ENCODE measurements around the gene SLC25A22.
A peak's percentile ranks its signal among the peaks of the same experiment; 100 is the strongest.

Gene SLC25A22

DNA sequence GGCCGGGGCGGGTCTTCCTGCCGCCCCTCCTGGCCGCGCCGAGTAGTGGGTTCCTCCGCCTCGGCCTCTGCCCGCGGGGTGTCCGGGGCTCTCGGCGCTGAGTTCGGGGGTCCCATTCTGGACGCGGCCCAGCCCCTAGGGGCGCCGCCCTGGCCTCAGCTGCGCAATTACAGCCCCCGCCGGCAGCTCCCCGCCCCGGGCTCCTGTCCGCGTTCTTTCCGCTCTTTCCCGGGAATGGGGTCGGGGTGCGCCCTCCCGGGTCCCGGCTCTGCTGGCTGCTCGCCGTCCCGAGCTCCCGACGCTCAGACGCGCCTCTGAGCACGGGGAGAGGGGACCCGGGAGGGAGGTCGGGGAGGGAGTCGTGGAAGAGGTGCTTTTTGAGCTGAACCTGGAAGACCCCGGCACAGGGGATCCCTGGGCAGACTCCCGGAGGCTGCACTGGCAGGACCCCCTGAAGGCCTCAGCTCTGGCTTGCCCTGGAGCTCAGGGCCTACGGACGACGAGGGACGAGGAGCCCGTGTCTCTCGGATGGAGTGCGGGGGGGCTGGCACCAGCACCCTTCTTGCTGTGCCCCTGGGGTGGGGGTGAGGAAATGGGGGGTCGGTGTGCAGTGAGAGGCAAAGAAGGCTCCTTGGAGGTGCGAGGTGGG lies 45.1 kb upstream of the SLC25A22 start:
- no peak for DNase-seq (ENCODE audit: low read depth)
- H3K4me3 ChIP-seq (replicated peaks; ENCODE audit: low read depth, low read length) = peak overlapping the region; percentile 92
- TF ChIP-seq, protein P1, sequence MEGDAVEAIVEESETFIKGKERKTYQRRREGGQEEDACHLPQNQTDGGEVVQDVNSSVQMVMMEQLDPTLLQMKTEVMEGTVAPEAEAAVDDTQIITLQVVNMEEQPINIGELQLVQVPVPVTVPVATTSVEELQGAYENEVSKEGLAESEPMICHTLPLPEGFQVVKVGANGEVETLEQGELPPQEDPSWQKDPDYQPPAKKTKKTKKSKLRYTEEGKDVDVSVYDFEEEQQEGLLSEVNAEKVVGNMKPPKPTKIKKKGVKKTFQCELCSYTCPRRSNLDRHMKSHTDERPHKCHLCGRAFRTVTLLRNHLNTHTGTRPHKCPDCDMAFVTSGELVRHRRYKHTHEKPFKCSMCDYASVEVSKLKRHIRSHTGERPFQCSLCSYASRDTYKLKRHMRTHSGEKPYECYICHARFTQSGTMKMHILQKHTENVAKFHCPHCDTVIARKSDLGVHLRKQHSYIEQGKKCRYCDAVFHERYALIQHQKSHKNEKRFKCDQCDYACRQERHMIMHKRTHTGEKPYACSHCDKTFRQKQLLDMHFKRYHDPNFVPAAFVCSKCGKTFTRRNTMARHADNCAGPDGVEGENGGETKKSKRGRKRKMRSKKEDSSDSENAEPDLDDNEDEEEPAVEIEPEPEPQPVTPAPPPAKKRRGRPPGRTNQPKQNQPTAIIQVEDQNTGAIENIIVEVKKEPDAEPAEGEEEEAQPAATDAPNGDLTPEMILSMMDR (IDR thresholded peaks at IDR 0.05; ENCODE audit: low read length, missing control alignments) = no peak

DNA sequence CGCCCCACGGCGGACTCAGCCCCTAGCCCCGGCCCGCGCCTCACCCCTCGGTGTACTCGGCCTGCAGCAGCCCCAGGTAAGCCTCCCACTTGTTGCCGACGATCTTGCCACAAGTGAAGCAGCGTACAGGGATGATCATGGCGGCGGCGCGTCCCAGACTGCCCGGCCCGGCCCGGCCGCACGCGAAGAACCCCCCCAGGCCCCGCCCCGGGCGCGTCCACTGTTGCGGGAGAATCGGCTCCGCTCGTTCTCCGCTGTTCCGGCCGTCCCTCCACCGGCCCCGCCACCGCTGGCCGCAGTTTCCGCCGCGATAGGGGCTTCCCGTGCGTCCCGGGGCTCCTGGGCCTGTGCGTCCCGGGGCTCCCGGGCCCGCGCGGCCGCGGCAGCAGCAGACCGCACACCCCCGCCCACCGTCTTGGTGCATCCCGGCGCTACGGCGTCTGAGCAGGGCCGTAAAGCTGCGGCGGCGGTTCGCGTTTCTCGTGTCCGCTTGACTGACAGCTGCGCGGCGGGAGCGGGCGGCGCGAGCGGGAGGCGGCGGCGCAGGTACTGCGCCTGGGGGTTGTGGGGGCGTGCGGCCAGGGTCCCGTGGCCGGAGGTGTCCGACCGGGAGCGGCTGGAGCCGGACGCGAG lies 44.4 kb upstream of the SLC25A22 start, which contains the start of the genes POLR2L and TSPAN4:
TSS of gene POLR2L (minus strand) at position 160 of the 633 bp plus-strand sequence. CDS start at position 139, 21 bp downstream.
TSS of gene TSPAN4 (plus strand) at position 483 of the 633 bp plus-strand sequence. CDS start 7,453 bp downstream, outside the sequence.
- peak within 1 kb of the TSS; percentile 92 for H3K4me3 ChIP-seq (replicated peaks; ENCODE audit: low read depth, low read length)
- TF ChIP-seq, protein P1 (IDR thresholded peaks at IDR 0.05; ENCODE audit: low read length, missing control alignments) = no peak
- peak; percentile 90 for DNase-seq (ENCODE audit: low read depth)

DNA sequence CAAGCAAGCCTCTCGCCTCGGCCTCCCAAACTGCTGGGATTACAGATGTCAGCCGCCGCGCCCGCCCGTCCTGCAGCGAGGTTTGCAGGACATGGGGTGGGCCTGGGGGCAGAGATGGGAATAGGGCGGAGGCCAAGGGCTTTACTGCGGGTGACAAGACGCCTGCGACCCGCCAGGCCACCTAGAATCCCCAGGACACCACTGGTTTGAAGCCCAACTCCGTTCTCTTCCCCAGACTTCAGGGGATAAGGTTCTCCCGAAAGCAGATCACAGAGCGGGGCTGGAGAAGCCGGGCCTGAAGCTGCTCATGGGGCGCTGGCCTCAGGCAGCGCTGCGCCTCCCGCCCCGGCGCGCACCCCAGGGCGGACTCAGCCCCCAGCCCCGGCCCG lies 43.9 kb upstream of the SLC25A22 start:
- DNase-seq (ENCODE audit: low read depth) = no peak
- H3K4me3 ChIP-seq (replicated peaks; ENCODE audit: low read depth, low read length) = peak overlapping the region; percentile 92
- TF ChIP-seq, protein P1 (IDR thresholded peaks at IDR 0.05; ENCODE audit: low read length, missing control alignments) = no peak

DNA sequence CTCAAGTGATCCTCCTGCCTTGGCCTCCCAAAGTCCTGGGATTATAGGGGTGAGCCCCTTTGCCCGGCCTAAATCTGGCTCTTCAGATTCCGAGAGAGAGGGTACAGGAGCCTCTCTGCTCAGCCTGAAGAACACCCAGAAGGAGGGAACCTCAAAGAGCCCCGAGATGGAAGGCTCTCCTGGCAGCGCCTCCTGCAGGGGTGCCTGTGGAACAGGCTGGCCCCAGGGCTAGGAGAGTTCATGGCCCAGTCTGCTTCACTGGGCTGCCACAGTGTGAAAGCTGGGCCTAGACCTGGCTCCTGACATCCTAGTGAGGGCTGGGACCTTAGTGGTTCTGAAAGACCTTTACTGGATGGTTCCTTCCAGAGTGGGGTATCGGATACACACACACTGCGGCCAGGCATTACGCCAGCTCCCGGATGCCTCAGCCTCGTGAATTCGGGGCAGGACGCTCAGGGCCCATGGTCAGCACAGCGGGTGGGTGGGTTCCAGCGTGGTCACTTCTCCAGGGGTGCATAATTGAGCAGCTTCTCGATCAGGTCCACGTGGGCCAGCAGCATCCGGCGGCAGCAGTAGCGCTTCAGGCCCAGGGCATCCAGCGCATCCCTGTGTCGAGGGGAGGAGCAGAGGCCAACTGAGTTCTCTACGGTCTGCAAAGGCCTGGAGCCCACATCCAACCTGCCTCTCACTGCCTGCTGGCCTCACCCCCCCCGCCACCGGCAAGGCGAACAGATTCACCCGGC lies 42.0 kb upstream of the SLC25A22 start:
- TF ChIP-seq, protein P1 (IDR thresholded peaks at IDR 0.05; ENCODE audit: low read length, missing control alignments) = peak; percentile 24
- H3K4me3 ChIP-seq (replicated peaks; ENCODE audit: low read depth, low read length) = peak overlapping the region; percentile 92
- DNase-seq (ENCODE audit: low read depth) = no peak

DNA sequence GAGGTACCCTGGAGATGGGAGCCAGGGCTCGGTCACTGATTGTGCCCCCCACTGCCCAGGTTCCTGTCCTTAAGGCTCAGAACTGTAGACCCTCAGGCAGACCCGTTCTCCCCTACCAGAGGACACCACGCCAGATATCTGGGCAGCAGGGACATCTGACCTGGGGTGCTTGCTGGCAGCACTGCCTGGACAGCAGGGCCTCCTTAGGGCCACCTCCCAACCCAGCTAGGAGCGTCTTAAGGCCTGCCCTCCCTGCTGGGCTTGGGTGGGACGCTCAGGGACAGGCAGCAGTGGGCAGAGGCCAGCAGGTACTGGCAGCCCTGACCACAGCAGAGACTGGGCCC lies 41.2 kb upstream of the SLC25A22 start:
- TF ChIP-seq, protein P1 (IDR thresholded peaks at IDR 0.05; ENCODE audit: low read length, missing control alignments) = no peak
- no peak for DNase-seq (ENCODE audit: low read depth)
- H3K4me3 ChIP-seq (replicated peaks; ENCODE audit: low read depth, low read length) = no peak overlapping the region

DNA sequence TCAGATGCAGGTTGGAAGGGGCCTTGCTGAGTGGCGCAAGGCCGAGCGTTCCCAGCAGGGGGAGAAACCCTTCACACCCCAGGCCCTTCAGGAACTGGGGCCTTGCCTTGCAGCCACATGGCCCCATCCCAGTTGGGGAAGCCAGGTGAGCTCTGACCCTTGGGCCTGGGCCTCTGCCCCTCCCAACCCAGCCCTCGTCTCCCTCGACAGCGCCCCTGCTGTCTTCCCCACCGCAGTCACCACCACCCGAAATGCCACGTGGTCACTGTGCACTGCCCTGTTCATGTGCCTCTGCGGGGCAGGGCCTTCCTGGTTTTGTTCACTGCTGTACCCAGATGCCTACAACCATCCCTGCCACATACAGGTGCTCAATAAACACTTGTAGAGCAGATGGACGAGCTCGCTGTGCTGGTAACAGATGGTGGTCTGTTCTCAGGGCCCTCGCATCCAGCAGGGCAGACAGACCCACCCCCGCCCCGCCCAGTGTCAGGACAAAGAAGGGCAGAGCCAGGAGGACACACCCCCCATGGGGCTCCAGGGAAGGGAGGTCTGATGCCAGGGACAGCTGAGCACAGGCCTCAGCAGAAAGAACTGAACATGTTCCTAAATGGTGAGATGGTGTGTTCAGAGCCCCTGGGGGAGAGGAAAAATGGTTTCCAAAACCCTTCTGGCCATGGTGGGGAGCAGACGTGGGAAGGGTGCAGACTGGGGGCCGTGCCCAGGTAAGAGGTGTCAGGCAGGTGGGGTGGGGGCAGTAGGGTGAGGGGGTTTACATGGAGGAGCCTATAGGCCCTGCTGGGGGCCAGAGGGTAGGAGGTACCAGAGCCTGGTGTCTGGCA lies 40.6 kb upstream of the SLC25A22 start:
- H3K4me3 ChIP-seq (replicated peaks; ENCODE audit: low read depth, low read length) = no peak overlapping the region
- DNase-seq (ENCODE audit: low read depth) = no peak
- TF ChIP-seq, protein P1 (IDR thresholded peaks at IDR 0.05; ENCODE audit: low read length, missing control alignments) = no peak

Data from fibroblast of pulmonary artery (primary cell).